HepG2 (cell line): ENCODE results near the gene PPP2R5B.

Experiments used
- CHD2 ChIP-seq: IDR thresholded peaks from 2 replicates; pipeline ENCODE4 v1.6.1; 2011; ENCODE audit warnings: low read depth, low read length, improper control_type of control experiment
- EP300 ChIP-seq, 3 experiments: sonication (generic) in 1 of 3; formaldehyde crosslinking in 1 of 3; IDR thresholded peaks; 2 replicates each; pipeline versions ENCODE4 v1.5.1 to v1.6.1; 2011 to 2020; ENCODE audit warnings: low read depth in 2 of 3, low read length in 2 of 3, borderline replicate concordance in 1 of 3, improper control_type of control experiment in 1 of 3, mild to moderate bottlenecking in 1 of 3, missing genetic modification reagents in 1 of 3, moderate library complexity in 1 of 3
- JUND ChIP-seq: sonication (generic); formaldehyde crosslinking; IDR thresholded peaks from 2 replicates; pipeline ENCODE4 v1.8.0; 2022; ENCODE audit warnings: mild to moderate bottlenecking, missing genetic modification reagents
- NFIC ChIP-seq: IDR thresholded peaks from 2 replicates; pipeline ENCODE4 v1.6.1; 2012; ENCODE audit warnings: mild to moderate bottlenecking, low read length, inconsistent platforms
- SRF ChIP-seq: IDR thresholded peaks from 2 replicates; pipeline ENCODE4 v1.6.1; 2011; ENCODE audit warnings: mild to moderate bottlenecking, low read depth, low read length, moderate library complexity
- YY1 ChIP-seq: IDR thresholded peaks from 2 replicates; pipeline ENCODE4 v1.6.1; 2011; ENCODE audit warnings: low read length, low read depth, moderate library complexity, mild to moderate bottlenecking; ENCODE audit not compliant: insufficient read depth, insufficient replicate concordance
- ZNF569 ChIP-seq: sonication (generic); formaldehyde crosslinking; IDR thresholded peaks from 2 replicates; pipeline ENCODE4 v1.5.0; 2020; ENCODE audit warnings: mild to moderate bottlenecking, missing genetic modification reagents, moderate library complexity, borderline replicate concordance
- TF ChIP-seq, protein P1 (sequence below): sonication (generic); formaldehyde crosslinking; IDR thresholded peaks from 2 replicates; pipeline ENCODE4 v1.8.0; 2022; ENCODE audit warnings: missing genetic modification reagents, mild to moderate bottlenecking, moderate library complexity, borderline replicate concordance

DNA sequence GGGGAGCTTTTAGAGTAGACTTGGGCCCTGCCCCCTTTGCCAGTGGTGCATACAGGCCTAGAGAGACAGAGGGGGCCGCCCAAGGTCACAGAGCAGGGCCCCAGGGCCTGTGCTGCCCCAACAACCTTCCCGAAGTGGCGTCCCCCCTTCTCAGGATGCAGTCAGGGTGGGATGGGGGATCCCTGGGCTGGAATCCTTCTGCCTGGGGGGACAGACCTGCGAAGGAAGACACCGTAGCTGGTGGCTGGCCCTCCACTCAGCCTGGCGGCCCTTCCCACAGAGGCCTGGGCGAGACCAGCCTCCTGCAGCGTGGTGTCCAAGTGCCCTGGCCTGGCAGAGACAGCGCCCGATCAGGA lies 31.7 kb upstream of the PPP2R5B start:
- TF ChIP-seq ZNF569 (CRISPR knock-in tag) (no peak), JUND (no peak), CHD2 (no peak), YY1 (no peak), EP300 (IDR thresholded peaks at IDR 0.05; ENCODE audit: low read depth in 2 of 2, low read length in 2 of 2) (no peak), EP300 (CRISPR knock-in tag; IDR thresholded peaks at IDR 0.05; ENCODE audit: borderline replicate concordance) (no peak), SRF (no peak), NFIC (no peak)
- TF ChIP-seq, protein P1, sequence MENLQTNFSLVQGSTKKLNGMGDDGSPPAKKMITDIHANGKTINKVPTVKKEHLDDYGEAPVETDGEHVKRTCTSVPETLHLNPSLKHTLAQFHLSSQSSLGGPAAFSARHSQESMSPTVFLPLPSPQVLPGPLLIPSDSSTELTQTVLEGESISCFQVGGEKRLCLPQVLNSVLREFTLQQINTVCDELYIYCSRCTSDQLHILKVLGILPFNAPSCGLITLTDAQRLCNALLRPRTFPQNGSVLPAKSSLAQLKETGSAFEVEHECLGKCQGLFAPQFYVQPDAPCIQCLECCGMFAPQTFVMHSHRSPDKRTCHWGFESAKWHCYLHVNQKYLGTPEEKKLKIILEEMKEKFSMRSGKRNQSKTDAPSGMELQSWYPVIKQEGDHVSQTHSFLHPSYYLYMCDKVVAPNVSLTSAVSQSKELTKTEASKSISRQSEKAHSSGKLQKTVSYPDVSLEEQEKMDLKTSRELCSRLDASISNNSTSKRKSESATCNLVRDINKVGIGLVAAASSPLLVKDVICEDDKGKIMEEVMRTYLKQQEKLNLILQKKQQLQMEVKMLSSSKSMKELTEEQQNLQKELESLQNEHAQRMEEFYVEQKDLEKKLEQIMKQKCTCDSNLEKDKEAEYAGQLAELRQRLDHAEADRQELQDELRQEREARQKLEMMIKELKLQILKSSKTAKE (CRISPR knock-in tag) = no peak
